HFFc6 (cell line): ENCODE measurements around the gene SOAT1. TPM values are rescaled to one million over a fixed set of nuclear protein-coding genes. Genes with fewer than 3 reads are reported as not detected.

Experiments
- DNase-seq: peaks from one replicate; pipeline ENCODE4 v3.0.0-alpha.2; 2018
- H3K27ac Mint-ChIP-seq: 2 replicates; pipeline ENCODE4 v1.8.0; 2020; ENCODE audit warnings: mild to moderate bottlenecking, mixed read lengths
- H3K27me3 Mint-ChIP-seq: 2 replicates; pipeline ENCODE4 v1.8.0; 2021; ENCODE audit warnings: mild to moderate bottlenecking, moderate library complexity, mixed read lengths; ENCODE audit not compliant: insufficient read depth
- H3K36me3 Mint-ChIP-seq: 2 replicates; pipeline ENCODE4 v1.8.0; 2021; ENCODE audit warnings: low read depth, mixed read lengths
- H3K4me1 Mint-ChIP-seq: 2 replicates; pipeline ENCODE4 v1.8.0; 2020; ENCODE audit warnings: low read depth, mixed read lengths
- H3K4me3 Mint-ChIP-seq: 2 replicates; pipeline ENCODE4 v1.8.0; 2020; ENCODE audit warnings: mild to moderate bottlenecking, moderate library complexity, mixed read lengths
- H3K9me3 Mint-ChIP-seq: 2 replicates; pipeline ENCODE4 v1.8.0; 2020; ENCODE audit warnings: mild to moderate bottlenecking, mixed read lengths
- CTCF ChIP-seq: fragments of 200-600 bp; sonication (generic); IDR thresholded peaks from 2 replicates; pipeline ENCODE4 v1.5.0; 2021; ENCODE audit warnings: antibody characterized with exemption, mild to moderate bottlenecking
- total RNA-seq, 6 experiments: library from RNA; stranded (reverse); fragmentation: NEBNext Ultra II Directional; extraction: Animal tissue kit (Norgen Biotek cat#: 25700); gene quantifications; 2 replicates in 1 of 6; 3 replicates in 5 of 6; pipeline ENCODE4 v1.2.3, GENCODE V29; 2021

The SOAT1 gene
- total RNA-seq, 6 experiments from 2014 or later, result 29.2 to 38.6 (median 37.2) TPM

- DNase-seq, result no peak
- Mint-ChIP-seq H3K4me3 (no peak overlapping the region), H3K4me1 (peaks cover 22% of the 10 kb centered on the region), H3K36me3 (peaks cover 19% of the 10 kb centered on the region; the same call in 1 of the 2 replicates), H3K27me3 (no peaks in the 10 kb centered on the region; the same call in 1 of the 2 replicates), H3K27ac (no peak overlapping the region), H3K9me3 (no peaks in the 10 kb centered on the region)
- no peak for TF ChIP-seq CTCF
Measured at GRCh38 chr1:179313004-179313403, 19.4 kb downstream of the SOAT1 start.

GRCh38 chr1:179314928-179315327 is 21.3 kb downstream of the SOAT1 start:
- peaks cover 20% of the 10 kb centered on the region for H3K36me3 Mint-ChIP-seq
- H3K4me1 Mint-ChIP-seq, result peaks cover 22% of the 10 kb centered on the region
- H3K27me3 Mint-ChIP-seq, result no peaks in the 10 kb centered on the region; the same call in 1 of the 2 replicates

GRCh38 chr1:179318491-179318890 is 24.9 kb downstream of the SOAT1 start:
- H3K27ac Mint-ChIP-seq, result no peak overlapping the region
- H3K27me3 Mint-ChIP-seq, result peaks cover 5% of the 10 kb centered on the region; the same call in 1 of the 2 replicates
- no peak for DNase-seq
- H3K9me3 Mint-ChIP-seq, result no peaks in the 10 kb centered on the region
- TF ChIP-seq CTCF, result no peak
- no peak overlapping the region for H3K4me3 Mint-ChIP-seq
- H3K4me1 Mint-ChIP-seq, result 0 out of 2 replicates have a peak, but pooled peaks cover 5% of the 10 kb centered on the region
- H3K36me3 Mint-ChIP-seq, result peaks cover 29% of the 10 kb centered on the region

More at GRCh38 chr1:179314928-179315327, 21.3 kb downstream of the SOAT1 start:
- Mint-ChIP-seq H3K27ac (no peak overlapping the region), H3K4me3 (no peak overlapping the region), H3K9me3 (no peaks in the 10 kb centered on the region)
- no peak for TF ChIP-seq CTCF
- DNase-seq, result no peak

- TF ChIP-seq CTCF, result no peak
- peaks cover 23% of the 10 kb centered on the region for H3K36me3 Mint-ChIP-seq
- H3K4me3 Mint-ChIP-seq, result no peak overlapping the region
- H3K27me3 Mint-ChIP-seq, result peaks cover 5% of the 10 kb centered on the region; the same call in 1 of the 2 replicates
- H3K4me1 Mint-ChIP-seq, result 0 out of 2 replicates have a peak, but pooled peaks cover 5% of the 10 kb centered on the region
- no peak for DNase-seq
- H3K27ac Mint-ChIP-seq, result no peak overlapping the region
- H3K9me3 Mint-ChIP-seq, result no peaks in the 10 kb centered on the region
Measured at GRCh38 chr1:179321533-179322216, 28.1 kb downstream of the SOAT1 start.

- 0 out of 2 replicates have a peak, but pooled peaks cover 5% of the 10 kb centered on the region for H3K4me1 Mint-ChIP-seq
- H3K27me3 Mint-ChIP-seq, result peaks cover 5% of the 10 kb centered on the region; the same call in 1 of the 2 replicates
- no peaks in the 10 kb centered on the region for H3K9me3 Mint-ChIP-seq
- H3K27ac Mint-ChIP-seq, result no peak overlapping the region
- no peak for DNase-seq
- H3K4me3 Mint-ChIP-seq, result no peak overlapping the region; the same call in 1 of the 2 replicates
- TF ChIP-seq CTCF, result no peak
- peaks cover 23% of the 10 kb centered on the region for H3K36me3 Mint-ChIP-seq
Measured at GRCh38 chr1:179322557-179322956, 29.0 kb downstream of the SOAT1 start.
